CD8-positive, alpha-beta memory T cell (primary cell): Measurements from ENCODE around the gene PRKG1. TPM values are rescaled to one million over a fixed set of nuclear protein-coding genes. Genes with fewer than 3 reads are reported as not detected.
"Not testable (repeated sequence)": the region's sequence is repeated elsewhere in the genome, so short reads cannot be mapped to it uniquely, and the experiment has no call there.

Experiments
- CTCF ChIA-PET: fragments of 350-600 bp; sonication (Branson Sonifier 250); formaldehyde crosslinking; loops from one replicate; lab custom pipeline; 2021; ENCODE audit warnings: antibody characterized with exemption; lab: Charles Lee
- POLR2A ChIA-PET: fragments of 350-600 bp; sonication (Branson Sonifier 250); formaldehyde crosslinking; loops from one replicate; lab custom pipeline; 2021; ENCODE audit warnings: antibody characterized with exemption; lab: Charles Lee
- DNase-seq, 5 donors: peaks; one replicate each; pipeline versions ENCODE4 v3.0.0 to v3.0.0-alpha.2; 2020 to 2022; ENCODE audit warnings: mixed read lengths in 1 of 5
- H3K27ac ChIP-seq: one replicate; pipeline ENCODE4 v1.7.0; 2013; ENCODE audit warnings: low read depth, mild to moderate bottlenecking, low read length, moderate library complexity
- H3K27me3 ChIP-seq: 2 replicates; pipeline ENCODE4 v1.7.0; 2013; ENCODE audit warnings: low read length, mild to moderate bottlenecking; ENCODE audit not compliant: insufficient read depth, poor library complexity, severe bottlenecking
- H3K36me3 ChIP-seq: 2 replicates; pipeline ENCODE4 v1.7.0; 2013; ENCODE audit warnings: mild to moderate bottlenecking, low read length, moderate library complexity; ENCODE audit not compliant: insufficient read depth
- H3K4me1 ChIP-seq: 2 replicates; pipeline ENCODE4 v1.7.0; 2013; ENCODE audit warnings: mild to moderate bottlenecking, low read length, moderate library complexity; ENCODE audit not compliant: insufficient read depth
- H3K4me3 ChIP-seq: 2 replicates; pipeline ENCODE4 v1.7.0; 2013; ENCODE audit warnings: mild to moderate bottlenecking, low read length
- H3K9me3 ChIP-seq: 2 replicates; pipeline ENCODE4 v1.7.0; 2013; ENCODE audit warnings: mild to moderate bottlenecking, low read length
- H3K27ac Mint-ChIP-seq, 8 donors: one replicate each; pipeline ENCODE4 v1.8.0; 2020 to 2021; ENCODE audit warnings: mixed read lengths in 8 of 8, mild to moderate bottlenecking in 6 of 8, inconsistent platforms in 3 of 8, moderate library complexity in 3 of 8
- H3K27me3 Mint-ChIP-seq, 2 donors: one replicate each; pipeline ENCODE4 v1.8.0; 2020 to 2021; ENCODE audit warnings: mixed read lengths in 2 of 2, mild to moderate bottlenecking in 1 of 2, moderate library complexity in 1 of 2
- H3K36me3 Mint-ChIP-seq, 3 donors: one replicate each; pipeline ENCODE4 v1.8.0; 2020 to 2021; ENCODE audit warnings: mixed read lengths in 3 of 3, inconsistent platforms in 1 of 3, mild to moderate bottlenecking in 1 of 3
- H3K4me1 Mint-ChIP-seq, 3 donors: one replicate each; pipeline ENCODE4 v1.8.0; 2020 to 2021; ENCODE audit warnings: mixed read lengths in 3 of 3, inconsistent platforms in 1 of 3, mild to moderate bottlenecking in 1 of 3
- H3K4me3 Mint-ChIP-seq, 7 donors: one replicate each; pipeline ENCODE4 v1.8.0; 2020 to 2021; ENCODE audit warnings: mixed read lengths in 7 of 7, mild to moderate bottlenecking in 6 of 7, moderate library complexity in 4 of 7, inconsistent platforms in 2 of 7
- H3K9me3 Mint-ChIP-seq, 5 donors: one replicate each; pipeline ENCODE4 v1.8.0; 2020 to 2022; ENCODE audit warnings: mixed read lengths in 5 of 5, mild to moderate bottlenecking in 3 of 5, moderate library complexity in 2 of 5, inconsistent platforms in 1 of 5
- polyA plus RNA-seq: library from polyadenylated mRNA; unstranded; fragments of 300-500 nt; fragmentation: Illumina TruSeq; gene quantifications from one replicate; pipeline ENCODE4 v1.2.3, GENCODE V29; 2021
- total RNA-seq, 2 experiments: library from RNA; stranded (reverse); gene quantifications; one replicate each; pipeline ENCODE4 v1.2.3, GENCODE V29; 2021

The PRKG1 gene
- total and polyA plus RNA-seq, 3 experiments from 2014 or later, result not detected

DNA sequence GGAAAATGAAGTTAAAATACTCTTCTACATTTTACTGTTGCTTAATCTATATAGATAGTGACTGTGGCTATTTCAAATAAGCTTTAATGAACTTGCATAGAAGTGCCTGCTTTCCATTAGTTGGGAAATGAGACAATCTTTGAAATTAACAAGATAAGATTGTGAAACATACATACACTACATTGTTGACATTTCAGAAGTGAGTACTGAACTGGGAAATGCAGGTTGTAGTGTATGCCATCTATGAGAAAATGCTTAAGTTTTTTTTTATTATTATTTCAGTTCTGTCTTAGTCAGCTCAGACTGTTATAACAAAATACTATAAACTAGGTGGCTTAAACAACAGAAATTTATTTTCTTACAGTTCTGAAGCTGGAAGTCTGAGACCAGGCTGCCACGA, 674.7 kb downstream of the PRKG1 start:
- Mint-ChIP-seq H3K4me3 (no peak overlapping the region), H3K36me3 (no peaks in the 10 kb centered on the region), H3K27ac (no peak overlapping the region), H3K9me3 (no peaks in the 10 kb centered on the region), H3K27me3 (no peaks in the 10 kb centered on the region), H3K4me1 (no peaks in the 10 kb centered on the region)
- DNase-seq, result no peak
- Histone ChIP-seq H3K9me3 (no peaks in the 10 kb centered on the region), H3K4me3 (no peak overlapping the region), H3K4me1 (no peaks in the 10 kb centered on the region), H3K36me3 (no peaks in the 10 kb centered on the region), H3K27ac (no peak overlapping the region), H3K27me3 (no peaks in the 10 kb centered on the region)
- ChIA-PET CTCF (no interaction called here), POLR2A (no interaction called here)

- Mint-ChIP-seq H3K27me3 (no peaks in the 10 kb centered on the region), H3K9me3 (no peaks in the 10 kb centered on the region), H3K4me1 (peaks cover 0 to 1% (median 0%) of the 10 kb centered on the region in 3 donors), H3K27ac (no peak overlapping the region), H3K36me3 (no peaks in the 10 kb centered on the region), H3K4me3 (no peak overlapping the region)
- Histone ChIP-seq H3K9me3 (no peaks in the 10 kb centered on the region), H3K36me3 (no peaks in the 10 kb centered on the region), H3K27me3 (no peaks in the 10 kb centered on the region), H3K27ac (no peak overlapping the region), H3K4me1 (no peaks in the 10 kb centered on the region), H3K4me3 (no peak overlapping the region)
- CTCF ChIA-PET, result no interaction called here
- no peak for DNase-seq
- POLR2A ChIA-PET, result no interaction called here
Observed at GRCh38 chr10:51758366-51758765, 684.1 kb downstream of the PRKG1 start.

DNA sequence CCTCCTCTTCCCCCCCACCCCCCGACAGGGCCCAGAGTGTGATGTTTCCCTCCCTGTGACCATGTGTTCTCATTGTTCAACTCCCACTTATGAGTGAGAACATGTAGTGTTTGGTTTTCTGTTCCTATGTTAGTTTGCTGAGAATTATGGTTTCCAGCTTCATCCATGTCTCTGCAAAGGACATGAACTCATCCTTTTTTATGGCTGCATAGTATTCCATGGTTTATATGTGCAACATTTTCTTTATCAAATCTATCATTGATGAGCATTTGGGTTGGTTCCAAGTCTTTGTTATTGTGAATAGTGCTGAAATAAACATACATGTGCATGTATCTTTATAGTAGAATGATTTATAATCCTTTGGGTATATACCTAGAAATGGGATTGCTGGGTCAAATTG, 684.6 kb downstream of the PRKG1 start:
- H3K27me3 Mint-ChIP-seq, CTCF ChIA-PET, DNase-seq: not testable (repeated sequence)

DNA sequence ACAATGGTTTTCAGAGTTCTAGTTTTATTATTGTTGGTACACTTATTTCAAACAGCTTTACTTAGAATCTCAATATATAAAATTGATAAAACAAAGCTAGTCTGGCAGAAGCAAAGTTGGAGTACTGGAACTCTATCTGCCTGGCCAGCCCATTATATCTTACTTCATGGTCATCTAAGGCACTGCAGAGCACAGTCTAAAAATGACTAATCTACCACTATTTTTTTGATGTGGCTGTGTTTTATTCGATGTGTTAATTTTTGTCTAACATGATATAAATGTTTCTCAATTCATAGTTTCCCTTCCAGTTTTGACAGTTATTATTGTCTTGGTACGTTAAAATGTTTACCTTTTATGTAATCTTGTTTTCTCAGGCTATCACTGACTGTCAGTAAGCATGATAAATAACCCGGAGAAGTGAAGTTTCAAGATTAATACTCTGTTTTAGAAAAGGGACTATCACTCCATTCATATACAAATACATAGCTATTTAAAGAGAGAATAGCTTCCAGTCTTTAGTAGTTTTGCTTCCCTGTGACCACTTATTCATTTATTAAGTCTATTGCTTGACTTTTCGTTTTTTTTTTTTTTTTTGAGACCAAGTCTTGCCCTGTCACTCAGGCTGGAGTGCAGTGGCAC, 685.7 kb downstream of the PRKG1 start:
- POLR2A ChIA-PET, result no interaction called here
- no peaks in the 10 kb centered on the region for H3K27me3 Mint-ChIP-seq

More for the DNA sequence above, 684.6 kb downstream of the PRKG1 start:
- POLR2A ChIA-PET, H3K4me3 Mint-ChIP-seq, H3K4me3 ChIP-seq, H3K4me1 ChIP-seq, H3K36me3 ChIP-seq, H3K27ac ChIP-seq, H3K9me3 ChIP-seq, H3K9me3 Mint-ChIP-seq, H3K36me3 Mint-ChIP-seq, H3K27me3 ChIP-seq, H3K4me1 Mint-ChIP-seq: not testable (repeated sequence)
- peak overlapping the region in 1 of 8 donors; percentile 50 for H3K27ac Mint-ChIP-seq

GRCh38 chr10:51760864-51761640, 686.8 kb downstream of the PRKG1 start:
- ChIA-PET POLR2A (no interaction called here), CTCF (no interaction called here)
- no peaks in the 10 kb centered on the region for H3K36me3 ChIP-seq
- no peak for DNase-seq
- Mint-ChIP-seq H3K27me3 (no peaks in the 10 kb centered on the region), H3K27ac (no peak overlapping the region), H3K36me3 (no peaks in the 10 kb centered on the region), H3K4me3 (no peak overlapping the region), H3K4me1 (peaks cover 0 to 1% (median 0%) of the 10 kb centered on the region in 3 donors), H3K9me3 (peaks cover 0 to 2% (median 2%) of the 10 kb centered on the region in 5 donors)
- no peak overlapping the region for H3K4me3 ChIP-seq
- no peak overlapping the region for H3K27ac ChIP-seq
- no peaks in the 10 kb centered on the region for H3K9me3 ChIP-seq
- no peaks in the 10 kb centered on the region for H3K4me1 ChIP-seq
- no peaks in the 10 kb centered on the region for H3K27me3 ChIP-seq

More for the DNA sequence above, 685.7 kb downstream of the PRKG1 start:
- no peak overlapping the region for H3K4me3 ChIP-seq
- H3K27ac ChIP-seq, result no peak overlapping the region
- Mint-ChIP-seq H3K9me3 (peaks cover 0 to 2% (median 0%) of the 10 kb centered on the region in 5 donors), H3K36me3 (no peaks in the 10 kb centered on the region), H3K27ac (no peak overlapping the region), H3K4me1 (peaks cover 0 to 1% (median 0%) of the 10 kb centered on the region in 3 donors), H3K4me3 (no peak overlapping the region)
- H3K27me3 ChIP-seq, result no peaks in the 10 kb centered on the region
- H3K4me1 ChIP-seq, result no peaks in the 10 kb centered on the region
- DNase-seq, result no peak
- CTCF ChIA-PET, result no interaction called here
- no peaks in the 10 kb centered on the region for H3K9me3 ChIP-seq
- no peaks in the 10 kb centered on the region for H3K36me3 ChIP-seq

DNA sequence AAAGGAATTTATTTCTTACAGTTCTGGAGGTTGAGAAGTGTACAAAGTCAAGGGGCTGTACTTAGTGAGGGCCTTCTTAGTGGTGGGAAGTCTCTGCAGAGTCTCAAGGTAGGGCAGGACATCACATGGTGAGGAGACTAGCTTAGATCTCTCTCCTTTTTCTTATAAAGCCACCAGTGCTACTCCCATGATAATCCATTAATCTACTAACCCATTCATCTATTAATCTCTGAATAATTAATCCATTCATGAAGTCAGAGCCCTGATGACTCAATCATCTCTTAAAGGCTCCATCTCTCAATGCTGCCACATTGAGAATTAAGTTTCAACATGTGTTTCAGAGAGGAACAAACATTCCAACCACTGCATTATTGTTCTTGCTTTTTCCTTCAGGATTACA, 689.5 kb downstream of the PRKG1 start:
- Histone ChIP-seq H3K4me3 (no peak overlapping the region), H3K27ac (no peak overlapping the region), H3K4me1 (no peaks in the 10 kb centered on the region), H3K36me3 (no peaks in the 10 kb centered on the region), H3K27me3 (no peaks in the 10 kb centered on the region), H3K9me3 (no peaks in the 10 kb centered on the region)
- Mint-ChIP-seq H3K27me3 (peaks cover 5 to 6% of the 10 kb centered on the region in 2 donors), H3K9me3 (peaks cover 2 to 12% (median 7%) of the 10 kb centered on the region in 5 donors), H3K4me3 (no peak overlapping the region), H3K4me1 (peaks cover 0 to 1% (median 0%) of the 10 kb centered on the region in 3 donors), H3K36me3 (peaks cover 0 to 5% (median 0%) of the 10 kb centered on the region in 3 donors), H3K27ac (no peak overlapping the region)
- POLR2A ChIA-PET, result no interaction called here
- DNase-seq, result no peak
- CTCF ChIA-PET, result no interaction called here

DNA sequence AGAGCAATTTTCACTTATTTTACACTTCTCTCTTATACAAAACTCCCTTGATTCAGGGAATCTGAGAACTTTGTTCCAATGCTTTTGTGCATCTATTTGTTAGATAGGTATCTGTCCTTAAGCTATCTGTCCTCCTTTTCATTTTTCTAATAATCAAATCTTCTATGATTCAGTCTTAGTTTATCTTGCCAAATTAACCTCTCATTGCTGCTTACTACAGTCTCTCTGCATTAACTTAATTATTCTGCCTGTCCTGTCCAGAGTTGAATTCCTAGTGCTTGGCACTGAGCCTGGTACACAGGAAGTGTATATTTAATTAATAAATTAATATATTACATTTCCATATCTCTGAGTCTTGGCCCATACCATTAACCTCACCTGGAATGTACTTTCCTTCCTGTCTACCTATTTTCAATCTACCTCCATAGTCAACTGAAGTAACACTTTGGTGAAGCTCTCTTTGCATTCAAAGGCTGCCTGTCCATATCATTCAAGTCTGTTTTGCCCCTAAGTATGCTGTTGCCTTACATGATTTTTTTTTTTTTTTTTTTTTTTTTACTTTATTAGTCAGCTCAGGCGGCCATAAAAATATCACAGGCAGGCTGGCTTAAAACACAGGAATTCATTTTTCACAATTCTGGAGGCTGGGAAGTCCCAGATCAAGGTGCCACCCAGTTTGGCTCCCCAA, 691.1 kb downstream of the PRKG1 start:
- Mint-ChIP-seq H3K27me3 (peaks cover 5 to 6% of the 10 kb centered on the region in 2 donors), H3K4me3 (no peak overlapping the region), H3K9me3 (peaks cover 2 to 12% (median 7%) of the 10 kb centered on the region in 5 donors), H3K36me3 (peaks cover 0 to 5% (median 0%) of the 10 kb centered on the region in 3 donors), H3K27ac (no peak overlapping the region), H3K4me1 (no peaks in the 10 kb centered on the region)
- DNase-seq, result no peak
- Histone ChIP-seq H3K9me3 (no peaks in the 10 kb centered on the region), H3K4me3 (no peak overlapping the region), H3K4me1 (no peaks in the 10 kb centered on the region), H3K27me3 (no peaks in the 10 kb centered on the region), H3K27ac (no peak overlapping the region), H3K36me3 (no peaks in the 10 kb centered on the region)
- ChIA-PET POLR2A (no interaction called here), CTCF (no interaction called here)
